ENCODE data around the gene PSTPIP2.

DNA sequence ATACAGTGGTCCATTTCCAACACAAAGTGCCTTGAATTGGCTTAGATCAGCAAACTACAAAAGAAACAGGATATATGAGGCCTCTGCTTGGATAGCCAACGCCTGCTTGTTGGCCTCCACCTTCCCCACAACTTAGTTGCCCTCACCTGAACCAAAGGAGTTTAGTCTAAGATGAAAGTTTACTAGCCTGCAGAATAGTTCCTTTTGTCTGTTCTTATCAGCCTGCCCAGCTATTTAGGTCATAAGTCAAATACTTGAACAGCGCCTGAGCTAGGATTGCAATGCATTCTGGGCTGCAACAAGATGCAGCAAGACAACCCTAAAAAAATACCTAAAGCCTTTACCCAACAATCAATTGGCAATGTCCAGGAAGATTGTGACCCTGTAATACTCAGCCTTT lies 91.8 kb downstream of the PSTPIP2 start:
- no peak for TF ChIP-seq POLR2AphosphoS5 (IDR thresholded peaks at IDR 0.05; ENCODE audit: low read depth, low read length)
- TF ChIP-seq TAF1 (IDR thresholded peaks at IDR 0.05; ENCODE audit: borderline replicate concordance, insufficient read depth, low read length), result no peak
- TF ChIP-seq, protein P1, sequence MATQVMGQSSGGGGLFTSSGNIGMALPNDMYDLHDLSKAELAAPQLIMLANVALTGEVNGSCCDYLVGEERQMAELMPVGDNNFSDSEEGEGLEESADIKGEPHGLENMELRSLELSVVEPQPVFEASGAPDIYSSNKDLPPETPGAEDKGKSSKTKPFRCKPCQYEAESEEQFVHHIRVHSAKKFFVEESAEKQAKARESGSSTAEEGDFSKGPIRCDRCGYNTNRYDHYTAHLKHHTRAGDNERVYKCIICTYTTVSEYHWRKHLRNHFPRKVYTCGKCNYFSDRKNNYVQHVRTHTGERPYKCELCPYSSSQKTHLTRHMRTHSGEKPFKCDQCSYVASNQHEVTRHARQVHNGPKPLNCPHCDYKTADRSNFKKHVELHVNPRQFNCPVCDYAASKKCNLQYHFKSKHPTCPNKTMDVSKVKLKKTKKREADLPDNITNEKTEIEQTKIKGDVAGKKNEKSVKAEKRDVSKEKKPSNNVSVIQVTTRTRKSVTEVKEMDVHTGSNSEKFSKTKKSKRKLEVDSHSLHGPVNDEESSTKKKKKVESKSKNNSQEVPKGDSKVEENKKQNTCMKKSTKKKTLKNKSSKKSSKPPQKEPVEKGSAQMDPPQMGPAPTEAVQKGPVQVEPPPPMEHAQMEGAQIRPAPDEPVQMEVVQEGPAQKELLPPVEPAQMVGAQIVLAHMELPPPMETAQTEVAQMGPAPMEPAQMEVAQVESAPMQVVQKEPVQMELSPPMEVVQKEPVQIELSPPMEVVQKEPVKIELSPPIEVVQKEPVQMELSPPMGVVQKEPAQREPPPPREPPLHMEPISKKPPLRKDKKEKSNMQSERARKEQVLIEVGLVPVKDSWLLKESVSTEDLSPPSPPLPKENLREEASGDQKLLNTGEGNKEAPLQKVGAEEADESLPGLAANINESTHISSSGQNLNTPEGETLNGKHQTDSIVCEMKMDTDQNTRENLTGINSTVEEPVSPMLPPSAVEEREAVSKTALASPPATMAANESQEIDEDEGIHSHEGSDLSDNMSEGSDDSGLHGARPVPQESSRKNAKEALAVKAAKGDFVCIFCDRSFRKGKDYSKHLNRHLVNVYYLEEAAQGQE (IDR thresholded peaks at IDR 0.05; ENCODE audit: insufficient read depth in 1 of 2, low read depth in 2 of 2, low read length in 2 of 2), result no peak
- no peak for TF ChIP-seq SIN3A (IDR thresholded peaks at IDR 0.05; ENCODE audit: borderline replicate concordance, insufficient read depth, low read length)
